MM.1S (cell line): Measurements from ENCODE around the gene LTBP1.

ENCODE experiments used
- DNase-seq: peaks from one replicate; pipeline ENCODE4 v3.0.0-alpha.2; 2015
- H2AFZ ChIP-seq: fragments of 300-600 bp; sonication (generic); 2 replicates; pipeline ENCODE4 v1.6.0; 2016; ENCODE audit warnings: antibody characterized with exemption, low read length
- H3F3A ChIP-seq: fragments of 300-600 bp; sonication (generic); 2 replicates; pipeline ENCODE4 v1.6.1; 2016; ENCODE audit warnings: mild to moderate bottlenecking, antibody characterized with exemption, low read length, moderate library complexity, mixed read lengths; ENCODE audit not compliant: insufficient read depth
- H3K27ac ChIP-seq: fragments of 300-600 bp; sonication (generic); 2 replicates; pipeline ENCODE4 v1.5.1; 2016; ENCODE audit warnings: mild to moderate bottlenecking, low read length
- H3K27me3 ChIP-seq: fragments of 300-600 bp; sonication (generic); replicated peaks from 2 replicates; pipeline ENCODE4 v1.6.0; 2016; ENCODE audit warnings: low read length; ENCODE audit not compliant: insufficient read depth
- H3K36me3 ChIP-seq: fragments of 300-600 bp; sonication (generic); replicated peaks from 2 replicates; pipeline ENCODE4 v1.6.1; 2016; ENCODE audit warnings: mild to moderate bottlenecking, low read length, mixed read lengths; ENCODE audit not compliant: insufficient read depth
- H3K4me1 ChIP-seq: fragments of 300-600 bp; sonication (generic); 2 replicates; pipeline ENCODE4 v1.6.1; 2016; ENCODE audit warnings: low read length, mixed read lengths
- H3K4me2 ChIP-seq: fragments of 300-600 bp; sonication (generic); 2 replicates; pipeline ENCODE4 v1.6.0; 2016; ENCODE audit warnings: low read depth, low read length
- H3K4me3 ChIP-seq: fragments of 300-600 bp; sonication (generic); 2 replicates; pipeline ENCODE4 v1.5.1; 2016; ENCODE audit warnings: low read length, mixed read lengths
- H3K79me2 ChIP-seq: fragments of 300-600 bp; sonication (generic); 2 replicates; pipeline ENCODE4 v1.6.1; 2016; ENCODE audit warnings: mixed run types, low read length, mixed read lengths
- H3K9ac ChIP-seq: fragments of 300-600 bp; sonication (generic); 2 replicates; pipeline ENCODE4 v1.6.1; 2016; ENCODE audit warnings: low read length, mixed read lengths
- H3K9me2 ChIP-seq: fragments of 300-600 bp; sonication (generic); replicated peaks from 2 replicates; pipeline ENCODE4 v1.6.1; 2016; ENCODE audit warnings: mild to moderate bottlenecking, low read length, mixed read lengths; ENCODE audit not compliant: insufficient read depth
- H3K9me3 ChIP-seq: fragments of 300-600 bp; sonication (generic); replicated peaks from 2 replicates; pipeline ENCODE4 v1.6.1; 2016; ENCODE audit warnings: mild to moderate bottlenecking, low read length, mixed read lengths; ENCODE audit not compliant: insufficient read depth
- H4K20me1 ChIP-seq: fragments of 300-600 bp; sonication (generic); 2 replicates; pipeline ENCODE4 v1.6.1; 2016; ENCODE audit warnings: mild to moderate bottlenecking, low read length, moderate library complexity, mixed read lengths; ENCODE audit not compliant: insufficient read depth
- CTCF ChIP-seq: fragments of 300-600 bp; sonication (generic); IDR thresholded peaks from 2 replicates; pipeline ENCODE4 v1.5.1; 2016; ENCODE audit warnings: antibody characterized with exemption, low read length, mixed read lengths
- EZH2 ChIP-seq: fragments of 300-600 bp; sonication (generic); optimal IDR thresholded peaks from 2 replicates; pipeline ENCODE3; 2017; ENCODE audit warnings: low read depth, mild to moderate bottlenecking, antibody characterized with exemption, low read length, mixed read lengths
- EZH2phosphoT487 ChIP-seq: fragments of 300-600 bp; sonication (generic); IDR thresholded peaks from 2 replicates; pipeline ENCODE4 v1.6.1; 2018; ENCODE audit warnings: antibody characterized with exemption, low read length

LTBP1 gene

GRCh38 chr2:33040541-33040940 is 93.8 kb downstream of the LTBP1 start:
- TF ChIP-seq EZH2phosphoT487 (no peak), CTCF (no peak), EZH2 (no peak)
- no peaks in the 10 kb centered on the region for H3K9me2 ChIP-seq
- no peaks in the 10 kb centered on the region for H3K27me3 ChIP-seq
- no peaks in the 10 kb centered on the region for H3K4me1 ChIP-seq
- H2AFZ ChIP-seq = no peak overlapping the region
- no peak overlapping the region for H3K9ac ChIP-seq
- H3K4me3 ChIP-seq = no peak overlapping the region
- no peaks in the 10 kb centered on the region for H3K79me2 ChIP-seq
- no peaks in the 10 kb centered on the region for H3F3A ChIP-seq
- no peak for DNase-seq
- H3K36me3 ChIP-seq = no peaks in the 10 kb centered on the region
- no peak overlapping the region for H3K4me2 ChIP-seq
- no peak overlapping the region for H3K27ac ChIP-seq
- no peaks in the 10 kb centered on the region for H4K20me1 ChIP-seq
- H3K9me3 ChIP-seq = no peaks in the 10 kb centered on the region

- H3K4me2 ChIP-seq = no peak overlapping the region
- H3K27me3 ChIP-seq = no peaks in the 10 kb centered on the region
- H3K36me3 ChIP-seq = no peaks in the 10 kb centered on the region
- no peak overlapping the region for H3K27ac ChIP-seq
- DNase-seq = no peak
- TF ChIP-seq EZH2phosphoT487 (no peak), EZH2 (no peak), CTCF (no peak)
- H3K9ac ChIP-seq = no peak overlapping the region
- H3K4me1 ChIP-seq = no peaks in the 10 kb centered on the region
- no peaks in the 10 kb centered on the region for H3K9me3 ChIP-seq
- no peak overlapping the region for H3K4me3 ChIP-seq
- no peaks in the 10 kb centered on the region for H4K20me1 ChIP-seq
- H2AFZ ChIP-seq = no peak overlapping the region
- H3K9me2 ChIP-seq = no peaks in the 10 kb centered on the region
- no peaks in the 10 kb centered on the region for H3K79me2 ChIP-seq
- H3F3A ChIP-seq = no peaks in the 10 kb centered on the region
Measured at GRCh38 chr2:33042265-33042664, 95.5 kb downstream of the LTBP1 start.

- no peak overlapping the region for H2AFZ ChIP-seq
- no peaks in the 10 kb centered on the region for H3K36me3 ChIP-seq
- no peaks in the 10 kb centered on the region for H3F3A ChIP-seq
- no peak for DNase-seq
- no peaks in the 10 kb centered on the region for H3K9me3 ChIP-seq
- H3K79me2 ChIP-seq = no peaks in the 10 kb centered on the region
- H3K27me3 ChIP-seq = no peaks in the 10 kb centered on the region
- no peaks in the 10 kb centered on the region for H3K9me2 ChIP-seq
- H3K9ac ChIP-seq = no peak overlapping the region
- TF ChIP-seq CTCF (no peak), EZH2 (no peak), EZH2phosphoT487 (no peak)
- no peak overlapping the region for H3K4me3 ChIP-seq
- H3K4me1 ChIP-seq = no peaks in the 10 kb centered on the region
- H3K27ac ChIP-seq = no peak overlapping the region
- H3K4me2 ChIP-seq = no peak overlapping the region
- no peaks in the 10 kb centered on the region for H4K20me1 ChIP-seq
Measured at GRCh38 chr2:33042819-33043218, 96.1 kb downstream of the LTBP1 start.
